ENCODE measurements around the gene AJAP1. TPM values are rescaled to one million over a fixed set of nuclear protein-coding genes. Genes with fewer than 3 reads are reported as not detected.
"Not testable (repeated sequence)": the region's sequence is repeated elsewhere in the genome, so short reads cannot be mapped to it uniquely, and the experiment has no call there.

AJAP1 gene
- total RNA-seq (2014; rRNA removed; shearing (Covaris generic)), result 26.1 and 26.4 TPM in 2 replicates
- polyA plus RNA-seq (2015; cell fraction: cytosol; rRNA removed), result 16.6 and 19.0 TPM in 2 replicates
- polyA plus RNA-seq (2015; cell fraction: nucleus; rRNA removed), result 12.6 and 14.5 TPM in 2 replicates

- DNase-seq (ENCODE audit: low read depth), result no peak
These were observed at the start of gene AJAP1 for GRCh38 chr1:4653796-4654725. AJAP1 (plus strand) TSS chr1:4654609; CDS start chr1:4655426, 817 bp downstream.

GRCh38 chr1:4605158-4605557 lies 49.3 kb upstream of the AJAP1 start:
- no peak for DNase-seq (ENCODE audit: low read depth)

GRCh38 chr1:4611563-4612341 lies 42.7 kb upstream of the AJAP1 start:
- DNase-seq (ENCODE audit: low read depth), result no peak

- no peak for DNase-seq (ENCODE audit: low read depth)
These were observed 41.4 kb upstream of the AJAP1 start for GRCh38 chr1:4612991-4613390.

GRCh38 chr1:4613606-4614370 lies 40.6 kb upstream of the AJAP1 start:
- no peak for DNase-seq (ENCODE audit: low read depth)

- no peak for DNase-seq (ENCODE audit: low read depth)
These were observed 39.9 kb upstream of the AJAP1 start for GRCh38 chr1:4614371-4615137.

- no peak for DNase-seq (ENCODE audit: low read depth)
These were observed 39.3 kb upstream of the AJAP1 start for GRCh38 chr1:4615138-4615470.

- DNase-seq (ENCODE audit: low read depth), result no peak
These were observed 38.9 kb upstream of the AJAP1 start for GRCh38 chr1:4615501-4615900.

- no peak for DNase-seq (ENCODE audit: low read depth)
These were observed 37.5 kb upstream of the AJAP1 start for GRCh38 chr1:4616831-4617465.

GRCh38 chr1:4617506-4617905 lies 36.9 kb upstream of the AJAP1 start:
- DNase-seq (ENCODE audit: low read depth), result no peak

GRCh38 chr1:4618827-4619226 lies 35.6 kb upstream of the AJAP1 start:
- DNase-seq (ENCODE audit: low read depth), result not testable (repeated sequence)

GRCh38 chr1:4621646-4622045 lies 32.8 kb upstream of the AJAP1 start:
- DNase-seq (ENCODE audit: low read depth), result no peak

GRCh38 chr1:4622821-4623220 lies 31.6 kb upstream of the AJAP1 start:
- DNase-seq (ENCODE audit: low read depth), result no peak

- DNase-seq (ENCODE audit: low read depth), result no peak
These were observed 30.2 kb upstream of the AJAP1 start for GRCh38 chr1:4624141-4624715.

- DNase-seq (ENCODE audit: low read depth), result no peak
These were observed 29.6 kb upstream of the AJAP1 start for GRCh38 chr1:4624801-4625200.

- DNase-seq (ENCODE audit: low read depth), result no peak
These were observed 28.3 kb upstream of the AJAP1 start for GRCh38 chr1:4626061-4626460.

GRCh38 chr1:4626560-4627319 lies 27.7 kb upstream of the AJAP1 start:
- DNase-seq (ENCODE audit: low read depth), result no peak

GRCh38 chr1:4627353-4627752 lies 27.1 kb upstream of the AJAP1 start:
- DNase-seq (ENCODE audit: low read depth), result no peak

GRCh38 chr1:4628992-4629391 lies 25.4 kb upstream of the AJAP1 start:
- no peak for DNase-seq (ENCODE audit: low read depth)
